Measurements from ENCODE around the gene GIMAP4.

GIMAP4 gene

GRCh38 chr7:150538259-150538658 is 28.9 kb upstream of the GIMAP4 start:
- no peak for TF ChIP-seq TAF1 (IDR thresholded peaks at IDR 0.05; ENCODE audit: borderline replicate concordance, insufficient read depth, low read length)
- no peak for TF ChIP-seq POLR2AphosphoS5 (IDR thresholded peaks at IDR 0.05; ENCODE audit: low read depth, low read length)
- TF ChIP-seq FOXP2 (optimal IDR thresholded peaks at IDR 0.05; ENCODE audit: borderline replicate concordance, extremely low read depth, extremely low read length, insufficient read depth) = no peak
- TF ChIP-seq SIN3A (IDR thresholded peaks at IDR 0.05; ENCODE audit: borderline replicate concordance, insufficient read depth, low read length) = no peak
- TF ChIP-seq REST (IDR thresholded peaks at IDR 0.05; ENCODE audit: insufficient read depth in 1 of 2, low read depth in 2 of 2, low read length in 2 of 2) = no peak

GRCh38 chr7:150553163-150553562 is 14.0 kb upstream of the GIMAP4 start:
- no peak for TF ChIP-seq SIN3A (IDR thresholded peaks at IDR 0.05; ENCODE audit: borderline replicate concordance, insufficient read depth, low read length)
- no peak for TF ChIP-seq FOXP2 (optimal IDR thresholded peaks at IDR 0.05; ENCODE audit: borderline replicate concordance, extremely low read depth, extremely low read length, insufficient read depth)
- no peak for TF ChIP-seq TAF1 (IDR thresholded peaks at IDR 0.05; ENCODE audit: borderline replicate concordance, insufficient read depth, low read length)
- TF ChIP-seq POLR2AphosphoS5 (IDR thresholded peaks at IDR 0.05; ENCODE audit: low read depth, low read length) = no peak
- no peak for TF ChIP-seq REST (IDR thresholded peaks at IDR 0.05; ENCODE audit: insufficient read depth in 1 of 2, low read depth in 2 of 2, low read length in 2 of 2)

GRCh38 chr7:150556521-150557138 is 10.6 kb upstream of the GIMAP4 start:
- no peak for TF ChIP-seq SIN3A (IDR thresholded peaks at IDR 0.05; ENCODE audit: borderline replicate concordance, insufficient read depth, low read length)
- no peak for TF ChIP-seq POLR2AphosphoS5 (IDR thresholded peaks at IDR 0.05; ENCODE audit: low read depth, low read length)
- TF ChIP-seq FOXP2 (optimal IDR thresholded peaks at IDR 0.05; ENCODE audit: borderline replicate concordance, extremely low read depth, extremely low read length, insufficient read depth) = no peak
- no peak for TF ChIP-seq TAF1 (IDR thresholded peaks at IDR 0.05; ENCODE audit: borderline replicate concordance, insufficient read depth, low read length)
- TF ChIP-seq REST (IDR thresholded peaks at IDR 0.05; ENCODE audit: insufficient read depth in 1 of 2, low read depth in 2 of 2, low read length in 2 of 2) = no peak

- TF ChIP-seq SIN3A (IDR thresholded peaks at IDR 0.05; ENCODE audit: borderline replicate concordance, insufficient read depth, low read length) (no peak), FOXP2 (optimal IDR thresholded peaks at IDR 0.05; ENCODE audit: borderline replicate concordance, extremely low read depth, extremely low read length, insufficient read depth) (no peak), TAF1 (IDR thresholded peaks at IDR 0.05; ENCODE audit: borderline replicate concordance, insufficient read depth, low read length) (no peak), REST (IDR thresholded peaks at IDR 0.05; ENCODE audit: insufficient read depth in 1 of 2, low read depth in 2 of 2, low read length in 2 of 2) (no peak), POLR2AphosphoS5 (IDR thresholded peaks at IDR 0.05; ENCODE audit: low read depth, low read length) (no peak)
These were observed 6.7 kb upstream of the GIMAP4 start for GRCh38 chr7:150560486-150560885.
